ENCODE data around the gene MT1HL1.

Gene MT1HL1

DNA sequence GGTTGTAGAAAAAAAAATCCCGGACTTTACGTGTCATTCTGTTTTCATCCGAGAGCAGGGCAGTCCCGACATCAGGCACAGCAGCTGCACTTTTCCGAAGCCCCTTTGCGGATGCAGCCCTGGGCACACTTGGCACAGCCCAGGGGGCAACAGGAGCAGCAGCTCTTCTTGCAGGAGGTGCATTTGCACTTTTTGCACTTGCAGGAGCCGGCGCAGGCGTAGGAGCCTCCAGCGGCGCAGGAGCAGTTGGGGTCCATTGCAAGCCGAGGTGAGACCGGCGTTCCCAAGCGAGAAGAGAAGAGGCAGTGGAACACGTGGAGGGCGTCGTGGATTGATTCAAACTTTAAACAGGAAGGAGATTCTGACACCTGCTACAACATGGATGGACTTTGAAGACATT is at the start of gene MT1HL1:
Gene MT1HL1 (minus strand): TSS at position 326 of the 400 bp plus-strand sequence. CDS start 69 bp downstream, at position 257.
- H3K27me3 ChIP-seq (ENCODE audit: control insufficient read depth in 1 of 2, insufficient read depth in 2 of 2, low read length in 2 of 2) = no peaks in the 10 kb centered on the region
- no peaks in the 10 kb centered on the region for H3K9me3 ChIP-seq (ENCODE audit: control insufficient read depth in 1 of 2, low read length in 2 of 2)
- H3K36me3 ChIP-seq (ENCODE audit: control insufficient read depth in 1 of 2, insufficient read depth in 2 of 2, low read length in 2 of 2) = no peaks in the 10 kb centered on the region
- H3K4me3 ChIP-seq (ENCODE audit: low read depth in 1 of 2, low read length in 2 of 2) = no peak within 1 kb of the TSS
- no peak within 1 kb of the TSS for H3K9ac ChIP-seq (ENCODE audit: low read depth in 1 of 2, low read length in 2 of 2)
- no peak within 1 kb of the TSS for H3K27ac ChIP-seq (ENCODE audit: low read depth, low read length)
- no peaks in the 10 kb centered on the region for H3K4me1 ChIP-seq (ENCODE audit: control insufficient read depth in 1 of 2, insufficient read depth in 2 of 2, low read length in 2 of 2)

DNA sequence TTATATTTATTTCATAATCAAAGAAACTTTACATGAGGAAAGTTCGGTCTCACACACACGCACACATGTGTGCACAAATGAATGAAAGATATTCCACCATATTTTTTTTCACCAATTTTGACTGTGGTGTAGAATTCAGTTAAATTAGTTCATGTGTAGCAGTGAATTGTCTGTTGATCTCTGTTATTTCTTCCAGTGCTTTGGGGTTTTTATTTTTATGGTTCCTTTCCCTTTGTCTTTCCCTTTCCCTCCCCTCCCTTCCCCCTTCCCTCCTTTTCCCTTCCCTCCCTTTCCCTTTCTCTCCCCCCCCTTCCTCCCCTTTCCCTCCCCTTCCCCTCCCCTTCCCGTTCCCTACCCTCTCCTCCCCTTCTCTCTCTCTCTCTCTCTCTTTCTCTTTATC is 46.7 kb upstream of the MT1HL1 start:
- Histone ChIP-seq H3K9ac (ENCODE audit: low read depth in 1 of 2, low read length in 2 of 2) (no peak overlapping the region), H3K27ac (ENCODE audit: low read depth, low read length) (no peak overlapping the region), H3K27me3 (ENCODE audit: control insufficient read depth in 1 of 2, insufficient read depth in 2 of 2, low read length in 2 of 2) (peaks cover 0 to 6% of the 10 kb centered on the region in 2 donors), H3K9me3 (ENCODE audit: control insufficient read depth in 1 of 2, low read length in 2 of 2) (no peaks in the 10 kb centered on the region), H3K4me1 (ENCODE audit: control insufficient read depth in 1 of 2, insufficient read depth in 2 of 2, low read length in 2 of 2) (peaks cover 0 to 9% of the 10 kb centered on the region in 2 donors), H3K4me3 (ENCODE audit: low read depth in 1 of 2, low read length in 2 of 2) (no peak overlapping the region), H3K36me3 (ENCODE audit: control insufficient read depth in 1 of 2, insufficient read depth in 2 of 2, low read length in 2 of 2) (no peaks in the 10 kb centered on the region)

DNA sequence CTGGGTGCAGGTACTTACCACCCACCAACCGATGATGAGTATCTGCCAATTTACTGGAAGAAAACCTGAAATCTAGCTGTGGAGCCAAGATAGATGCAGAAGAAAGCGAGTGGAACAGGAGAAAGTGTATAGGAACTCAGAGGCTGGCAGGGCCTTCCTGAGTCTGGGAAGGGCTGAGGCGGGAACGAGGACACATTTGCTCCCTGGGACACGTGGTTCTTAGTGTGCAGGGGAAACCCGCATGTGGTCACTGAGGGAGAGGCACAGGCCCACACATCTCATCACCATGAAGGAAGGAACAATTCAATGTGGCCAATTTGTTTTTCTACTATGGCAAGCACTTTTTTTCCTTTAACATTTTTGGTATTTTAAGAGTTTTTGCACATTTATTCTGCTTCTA is 45.9 kb upstream of the MT1HL1 start:
- no peak overlapping the region for H3K27ac ChIP-seq (ENCODE audit: low read depth, low read length)
- no peaks in the 10 kb centered on the region for H3K36me3 ChIP-seq (ENCODE audit: control insufficient read depth in 1 of 2, insufficient read depth in 2 of 2, low read length in 2 of 2)
- no peak overlapping the region for H3K4me3 ChIP-seq (ENCODE audit: low read depth in 1 of 2, low read length in 2 of 2)
- no peaks in the 10 kb centered on the region for H3K9me3 ChIP-seq (ENCODE audit: control insufficient read depth in 1 of 2, low read length in 2 of 2)
- no peak overlapping the region for H3K9ac ChIP-seq (ENCODE audit: low read depth in 1 of 2, low read length in 2 of 2)
- H3K4me1 ChIP-seq (ENCODE audit: control insufficient read depth in 1 of 2, insufficient read depth in 2 of 2, low read length in 2 of 2) = peaks cover 0 to 9% of the 10 kb centered on the region in 2 donors
- H3K27me3 ChIP-seq (ENCODE audit: control insufficient read depth in 1 of 2, insufficient read depth in 2 of 2, low read length in 2 of 2) = peaks cover 0 to 6% of the 10 kb centered on the region in 2 donors

DNA sequence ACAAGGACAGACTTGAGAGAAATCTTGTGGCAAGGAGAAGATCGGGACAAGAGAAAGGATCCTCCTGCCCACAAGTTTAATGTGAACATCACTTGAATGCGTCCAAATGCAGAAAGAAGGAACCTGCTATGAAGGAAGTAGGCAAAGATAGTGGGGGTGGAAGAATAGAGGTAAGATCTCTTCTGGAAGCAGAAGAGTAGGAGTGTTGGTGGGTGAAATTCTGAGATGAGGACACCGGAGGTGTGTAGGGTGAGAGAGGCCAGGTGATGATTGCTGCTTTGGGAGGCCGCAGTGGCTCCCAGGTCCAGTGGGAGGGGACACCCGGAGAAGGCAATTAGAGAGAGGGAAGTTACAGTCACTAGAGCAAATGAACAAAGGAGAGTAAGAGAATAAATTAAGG is 44.6 kb upstream of the MT1HL1 start:
- peaks cover 0 to 9% of the 10 kb centered on the region in 2 donors for H3K4me1 ChIP-seq (ENCODE audit: control insufficient read depth in 1 of 2, insufficient read depth in 2 of 2, low read length in 2 of 2)
- H3K27me3 ChIP-seq (ENCODE audit: control insufficient read depth in 1 of 2, insufficient read depth in 2 of 2, low read length in 2 of 2) = peaks cover 8 to 9% of the 10 kb centered on the region in 2 donors
- no peak overlapping the region for H3K27ac ChIP-seq (ENCODE audit: low read depth, low read length)
- H3K9ac ChIP-seq (ENCODE audit: low read depth in 1 of 2, low read length in 2 of 2) = no peak overlapping the region
- H3K36me3 ChIP-seq (ENCODE audit: control insufficient read depth in 1 of 2, insufficient read depth in 2 of 2, low read length in 2 of 2) = no peaks in the 10 kb centered on the region
- H3K4me3 ChIP-seq (ENCODE audit: low read depth in 1 of 2, low read length in 2 of 2) = no peak overlapping the region
- H3K9me3 ChIP-seq (ENCODE audit: control insufficient read depth in 1 of 2, low read length in 2 of 2) = no peaks in the 10 kb centered on the region

DNA sequence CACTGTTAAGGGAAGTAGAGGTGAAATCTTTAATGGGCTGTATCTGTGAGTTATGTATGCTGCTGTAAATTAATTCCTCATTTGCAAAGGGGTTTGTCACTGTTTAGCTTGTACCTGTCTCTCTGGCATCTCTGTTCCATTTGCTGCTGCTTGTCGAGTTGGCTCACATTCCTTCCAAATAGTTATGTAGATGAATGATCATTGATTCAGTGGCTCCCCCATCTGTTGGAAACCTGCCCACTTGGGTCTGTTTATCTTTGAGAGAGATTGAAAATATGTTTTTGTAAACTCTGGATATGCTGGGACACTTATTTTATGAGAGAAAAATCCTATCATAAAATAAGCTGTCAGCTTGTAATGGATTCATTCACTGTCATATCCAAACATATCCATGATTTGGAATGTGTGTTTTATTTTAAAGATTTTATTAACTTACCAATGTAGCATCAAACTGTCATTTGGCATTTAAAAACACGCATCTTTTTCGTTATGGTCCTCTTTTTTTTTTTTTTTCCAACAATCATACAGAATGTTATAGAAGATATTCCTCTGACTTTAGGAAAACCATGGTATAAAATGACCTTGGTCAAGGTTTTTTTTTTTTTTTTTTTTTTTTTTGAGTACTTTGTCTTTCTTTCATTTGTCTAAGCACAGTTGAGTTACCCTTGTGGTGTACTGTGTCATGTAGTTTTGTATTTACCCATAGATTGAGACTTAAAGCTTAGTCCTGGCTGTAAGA is 41.2 kb upstream of the MT1HL1 start:
- Histone ChIP-seq H3K9ac (ENCODE audit: low read depth in 1 of 2, low read length in 2 of 2) (no peak overlapping the region), H3K9me3 (ENCODE audit: control insufficient read depth in 1 of 2, low read length in 2 of 2) (no peaks in the 10 kb centered on the region), H3K4me3 (ENCODE audit: low read depth in 1 of 2, low read length in 2 of 2) (no peak overlapping the region), H3K27ac (ENCODE audit: low read depth, low read length) (no peak overlapping the region), H3K4me1 (ENCODE audit: control insufficient read depth in 1 of 2, insufficient read depth in 2 of 2, low read length in 2 of 2) (peaks cover 0 to 9% of the 10 kb centered on the region in 2 donors), H3K27me3 (ENCODE audit: control insufficient read depth in 1 of 2, insufficient read depth in 2 of 2, low read length in 2 of 2) (peaks cover 27 to 30% of the 10 kb centered on the region in 2 donors), H3K36me3 (ENCODE audit: control insufficient read depth in 1 of 2, insufficient read depth in 2 of 2, low read length in 2 of 2) (no peaks in the 10 kb centered on the region)

DNA sequence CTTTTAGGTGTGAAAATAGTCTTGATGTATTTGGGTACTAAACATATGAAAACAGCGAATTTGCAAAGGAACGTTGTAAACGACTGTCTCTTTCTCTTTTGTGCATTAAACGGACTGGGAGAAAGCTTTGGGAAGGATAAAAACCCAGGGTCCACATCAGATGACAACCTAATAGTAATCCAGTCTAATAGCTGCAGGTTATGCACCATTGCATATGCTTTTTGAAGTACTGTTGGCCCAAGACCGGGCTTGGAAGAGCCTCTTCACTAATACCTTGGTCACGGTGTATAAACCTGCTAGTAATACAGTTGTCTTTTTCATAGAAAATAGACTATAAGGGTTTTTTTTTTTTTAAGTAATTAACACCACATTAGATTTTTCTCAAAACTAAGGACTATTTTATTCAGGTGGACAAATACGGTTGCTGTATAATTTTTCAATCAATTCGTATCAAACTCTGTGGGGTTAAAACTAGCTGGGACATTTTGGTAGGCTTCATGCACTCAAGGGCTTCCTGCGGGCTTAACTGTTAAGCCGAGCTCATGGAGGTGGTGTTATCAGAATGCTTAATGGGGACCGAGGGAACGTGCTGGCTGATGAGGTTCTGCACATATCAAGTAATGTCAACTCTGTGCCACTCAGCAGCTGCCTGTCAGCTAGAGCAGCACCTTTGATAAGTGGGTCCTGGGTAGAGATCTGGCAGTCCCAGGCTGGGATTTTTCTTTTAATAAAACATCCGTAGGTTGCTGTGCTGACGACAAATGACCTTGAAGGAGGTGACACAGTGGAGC is 39.8 kb upstream of the MT1HL1 start:
- no peaks in the 10 kb centered on the region for H3K9me3 ChIP-seq (ENCODE audit: control insufficient read depth in 1 of 2, low read length in 2 of 2)
- no peak overlapping the region for H3K4me3 ChIP-seq (ENCODE audit: low read depth in 1 of 2, low read length in 2 of 2)
- no peak overlapping the region for H3K27ac ChIP-seq (ENCODE audit: low read depth, low read length)
- no peak overlapping the region for H3K9ac ChIP-seq (ENCODE audit: low read depth in 1 of 2, low read length in 2 of 2)
- H3K36me3 ChIP-seq (ENCODE audit: control insufficient read depth in 1 of 2, insufficient read depth in 2 of 2, low read length in 2 of 2) = no peaks in the 10 kb centered on the region
- peaks cover 24 to 30% of the 10 kb centered on the region in 2 donors for H3K27me3 ChIP-seq (ENCODE audit: control insufficient read depth in 1 of 2, insufficient read depth in 2 of 2, low read length in 2 of 2)
- H3K4me1 ChIP-seq (ENCODE audit: control insufficient read depth in 1 of 2, insufficient read depth in 2 of 2, low read length in 2 of 2) = peaks cover 0 to 9% of the 10 kb centered on the region in 2 donors

DNA sequence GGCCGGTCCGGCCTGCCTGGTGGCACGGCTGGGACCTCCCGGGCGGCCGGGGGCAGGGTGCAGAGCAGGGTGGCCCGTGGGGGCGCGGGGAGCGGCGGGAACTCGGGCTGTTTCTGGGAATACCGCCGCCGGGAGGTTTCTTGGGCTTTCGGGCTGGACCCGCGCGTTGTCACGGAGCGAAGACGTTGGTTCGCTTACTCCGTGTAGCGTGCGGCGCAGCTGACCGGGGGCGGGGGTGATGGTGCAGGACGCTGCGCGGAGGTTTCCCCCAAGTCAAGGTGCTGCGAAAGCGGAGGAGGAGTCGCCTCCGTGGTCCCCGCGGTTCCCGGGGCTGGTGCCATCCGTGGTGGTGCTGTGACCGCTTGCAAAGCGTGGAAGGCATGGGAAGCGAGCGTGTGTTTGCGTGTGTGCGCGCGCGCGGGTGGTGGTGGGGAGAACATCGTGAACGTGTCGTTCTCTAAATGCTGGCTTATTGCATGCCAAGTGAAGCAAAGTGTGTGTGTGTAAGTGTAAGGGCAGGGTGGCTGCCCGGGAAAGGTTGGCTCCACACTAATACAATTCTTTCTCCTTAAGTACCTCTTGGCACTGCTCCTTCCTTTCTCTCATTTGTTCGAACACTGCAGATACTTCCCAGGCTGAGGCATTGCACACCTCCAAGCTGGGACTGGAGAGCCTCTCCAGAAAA is 38.8 kb upstream of the MT1HL1 start:
- peaks cover 24 to 30% of the 10 kb centered on the region in 2 donors for H3K27me3 ChIP-seq (ENCODE audit: control insufficient read depth in 1 of 2, insufficient read depth in 2 of 2, low read length in 2 of 2)

DNA sequence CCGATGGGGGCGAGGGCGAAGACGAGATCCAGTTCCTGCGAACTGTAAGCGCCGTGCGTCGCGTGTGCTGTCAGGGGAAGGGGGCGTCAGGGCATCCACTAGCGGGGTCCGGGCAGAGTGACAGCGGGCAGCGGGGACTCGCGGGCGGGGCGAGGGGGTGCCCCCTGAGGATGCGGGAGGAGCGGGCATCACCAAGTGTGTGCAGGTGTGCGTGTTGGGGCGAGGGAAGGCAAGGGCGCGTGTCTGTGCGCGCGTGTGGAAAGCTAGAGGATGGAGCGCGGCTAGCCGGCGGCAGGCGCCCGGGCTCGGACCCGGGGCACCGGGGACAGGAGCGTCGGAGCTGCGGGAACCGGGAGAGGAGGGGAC is 38.3 kb upstream of the MT1HL1 start:
- Histone ChIP-seq H3K9me3 (ENCODE audit: control insufficient read depth in 1 of 2, low read length in 2 of 2) (no peaks in the 10 kb centered on the region), H3K4me3 (ENCODE audit: low read depth in 1 of 2, low read length in 2 of 2) (peak overlapping the region; percentile 26 to 45), H3K9ac (ENCODE audit: low read depth in 1 of 2, low read length in 2 of 2) (no peak overlapping the region), H3K4me1 (ENCODE audit: control insufficient read depth in 1 of 2, insufficient read depth in 2 of 2, low read length in 2 of 2) (peaks cover 0 to 9% of the 10 kb centered on the region in 2 donors), H3K27me3 (ENCODE audit: control insufficient read depth in 1 of 2, insufficient read depth in 2 of 2, low read length in 2 of 2) (peaks cover 23 to 30% of the 10 kb centered on the region in 2 donors), H3K36me3 (ENCODE audit: control insufficient read depth in 1 of 2, insufficient read depth in 2 of 2, low read length in 2 of 2) (no peaks in the 10 kb centered on the region), H3K27ac (ENCODE audit: low read depth, low read length) (no peak overlapping the region)

More for the DNA sequence above, 38.8 kb upstream of the MT1HL1 start:
- H3K9me3 ChIP-seq (ENCODE audit: control insufficient read depth in 1 of 2, low read length in 2 of 2) = no peaks in the 10 kb centered on the region
- H3K27ac ChIP-seq (ENCODE audit: low read depth, low read length) = no peak overlapping the region
- no peaks in the 10 kb centered on the region for H3K36me3 ChIP-seq (ENCODE audit: control insufficient read depth in 1 of 2, insufficient read depth in 2 of 2, low read length in 2 of 2)
- H3K4me1 ChIP-seq (ENCODE audit: control insufficient read depth in 1 of 2, insufficient read depth in 2 of 2, low read length in 2 of 2) = peaks cover 0 to 9% of the 10 kb centered on the region in 2 donors
- H3K9ac ChIP-seq (ENCODE audit: low read depth in 1 of 2, low read length in 2 of 2) = no peak overlapping the region
- H3K4me3 ChIP-seq (ENCODE audit: low read depth in 1 of 2, low read length in 2 of 2) = peak overlapping the region; percentile 24 to 51

DNA sequence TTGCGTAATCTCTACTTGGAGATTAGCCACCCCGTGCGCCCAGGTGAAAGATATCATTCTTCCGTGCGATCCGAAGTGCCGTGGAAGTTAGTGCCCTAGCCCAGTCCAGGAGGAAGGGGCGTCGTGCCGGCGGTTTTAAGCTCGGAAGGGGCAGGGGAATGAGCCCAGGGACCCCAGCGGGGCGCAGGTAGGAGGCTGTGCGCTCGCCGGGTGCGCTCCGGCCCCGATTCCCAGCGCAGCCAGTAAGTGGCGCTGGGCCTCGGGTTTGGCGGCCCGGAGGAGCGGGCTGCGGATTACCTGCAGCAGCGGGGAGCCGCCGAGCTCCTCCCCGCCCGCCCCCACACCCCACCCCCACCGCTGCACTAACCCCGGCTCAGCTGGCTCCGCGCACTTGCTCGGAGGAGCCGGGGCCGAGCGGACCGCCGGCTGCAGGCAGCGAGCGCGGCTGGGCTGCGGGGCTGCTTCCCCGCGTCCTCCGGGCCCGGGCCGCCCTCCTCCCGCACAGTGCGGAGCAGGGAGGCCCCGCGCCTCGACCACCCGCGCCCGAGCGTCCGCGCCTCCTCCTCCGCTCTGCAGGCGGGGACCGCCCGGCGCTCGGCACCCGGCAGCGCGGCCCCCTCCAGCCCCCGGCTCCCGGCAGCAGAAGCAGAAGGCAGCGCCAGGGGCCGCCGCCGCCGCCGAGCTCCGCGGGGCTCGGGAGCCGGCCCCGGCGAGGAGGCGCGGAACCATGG is 37.7 kb upstream of the MT1HL1 start, which contains the start of gene RYR2:
Gene RYR2 (plus strand): TSS at position 390 of the 731 bp plus-strand sequence. CDS start 338 bp downstream, at position 728.
- Histone ChIP-seq H3K4me3 (ENCODE audit: low read depth in 1 of 2, low read length in 2 of 2) (peak within 1 kb of the TSS; percentile 26 to 51), H3K9me3 (ENCODE audit: control insufficient read depth in 1 of 2, low read length in 2 of 2) (no peaks in the 10 kb centered on the region), H3K9ac (ENCODE audit: low read depth in 1 of 2, low read length in 2 of 2) (no peak within 1 kb of the TSS), H3K36me3 (ENCODE audit: control insufficient read depth in 1 of 2, insufficient read depth in 2 of 2, low read length in 2 of 2) (no peaks in the 10 kb centered on the region), H3K27ac (ENCODE audit: low read depth, low read length) (no peak within 1 kb of the TSS), H3K27me3 (ENCODE audit: control insufficient read depth in 1 of 2, insufficient read depth in 2 of 2, low read length in 2 of 2) (peaks cover 20 to 30% of the 10 kb centered on the region in 2 donors), H3K4me1 (ENCODE audit: control insufficient read depth in 1 of 2, insufficient read depth in 2 of 2, low read length in 2 of 2) (peaks cover 0 to 8% of the 10 kb centered on the region in 2 donors)

All from duodenal mucosa (tissue), 2 donors.